ENCODE measurements around the gene RPL7A. TPM values are rescaled to one million over a fixed set of nuclear protein-coding genes. Genes with fewer than 3 reads are reported as not detected.
A peak's percentile ranks its signal among the peaks of the same experiment; 100 is the strongest.

Gene RPL7A
- total and polyA plus RNA-seq, 2 of the 13 experiments (the other 11 are each of a cell fraction or from before 2014, with no cell fraction given), result 2,401 to 2,938 TPM

DNA sequence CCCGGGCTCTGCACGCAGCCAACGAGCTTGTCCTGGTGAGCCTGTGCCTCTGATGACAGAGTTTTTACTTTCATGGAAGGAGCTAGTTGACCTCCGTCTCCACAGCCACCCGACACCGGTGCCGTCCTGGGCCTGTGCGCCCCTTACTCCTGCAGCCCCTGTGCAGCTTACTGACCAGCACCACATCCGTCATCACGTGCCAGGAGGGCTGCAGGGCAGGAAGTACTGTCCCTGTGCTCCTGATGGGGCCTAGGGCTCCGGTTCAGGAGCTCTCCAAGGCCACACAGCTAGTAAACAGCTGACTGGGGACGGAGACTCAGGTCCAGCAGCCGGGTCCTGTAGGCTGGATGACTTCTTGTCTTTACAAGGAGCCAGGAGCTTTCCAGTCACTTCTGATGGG, 38.3 kb downstream of the RPL7A start (continued):
- TF ChIP-seq TARDBP (CRISPR knock-in tag; IDR thresholded peaks at IDR 0.05), result peak; percentile 41; the same call in 1 of the 2 replicates
- peak; percentile 81 for TF ChIP-seq ZNF768 (CRISPR knock-in tag; IDR thresholded peaks at IDR 0.05)
- TF ChIP-seq ZNF891 (CRISPR knock-in tag; IDR thresholded peaks at IDR 0.05), result no peak
- TF ChIP-seq AGO1 (IDR thresholded peaks at IDR 0.05; ENCODE audit: low read depth, low read length, poor library complexity, severe bottlenecking), result no peak
- no peak for TF ChIP-seq ZBTB21 (CRISPR knock-in tag; IDR thresholded peaks at IDR 0.05)
- TF ChIP-seq AGO2 (optimal IDR thresholded peaks at IDR 0.05; ENCODE audit: low read depth, low read length), result no peak
- TF ChIP-seq RAD21 (CRISPR knock-in tag; IDR thresholded peaks at IDR 0.05), result no peak
- 0 out of 2 replicates have a peak, but pooled peaks have one; percentile 31 for TF ChIP-seq ZFP1 (CRISPR knock-in tag; IDR thresholded peaks at IDR 0.05)
- TF ChIP-seq ZNF563 (CRISPR knock-in tag; IDR thresholded peaks at IDR 0.05), result peak; percentile 61; the same call in 1 of the 2 replicates
- TF ChIP-seq ZKSCAN8 (CRISPR knock-in tag; IDR thresholded peaks at IDR 0.05; ENCODE audit: borderline replicate concordance), result no peak
- no peak for TF ChIP-seq ARNT (IDR thresholded peaks at IDR 0.05)
- TF ChIP-seq ZNF850 (CRISPR knock-in tag; conservative IDR thresholded peaks at IDR 0.05), result no peak
- no peak for TF ChIP-seq JDP2 (CRISPR knock-in tag; IDR thresholded peaks at IDR 0.05; ENCODE audit: borderline replicate concordance)
- TF ChIP-seq SP4 (CRISPR knock-in tag; IDR thresholded peaks at IDR 0.05), result 0 out of 2 replicates have a peak, but pooled peaks have one; percentile 21
- peak; percentile 75 for TF ChIP-seq GATAD2A (CRISPR knock-in tag; IDR thresholded peaks at IDR 0.05)
- TF ChIP-seq HDAC1 (CRISPR knock-in tag; IDR thresholded peaks at IDR 0.05), result peak; percentile 65
- peak; percentile 76; the same call in 1 of the 2 replicates for TF ChIP-seq ZFP90 (CRISPR knock-in tag; IDR thresholded peaks at IDR 0.05; ENCODE audit: borderline replicate concordance)
- no peak for TF ChIP-seq ZNF83 (CRISPR knock-in tag; IDR thresholded peaks at IDR 0.05; ENCODE audit: borderline replicate concordance)
- TF ChIP-seq IKZF4 (CRISPR knock-in tag; IDR thresholded peaks at IDR 0.05; ENCODE audit: borderline replicate concordance, low read depth, not compliant biosample characterization), result no peak
- no peak for TF ChIP-seq ZNF558 (CRISPR knock-in tag; IDR thresholded peaks at IDR 0.05; ENCODE audit: borderline replicate concordance)
- no peak for TF ChIP-seq REXO4 (CRISPR knock-in tag; IDR thresholded peaks at IDR 0.05; ENCODE audit: borderline replicate concordance)
- TF ChIP-seq ZNF552 (CRISPR knock-in tag; IDR thresholded peaks at IDR 0.05; ENCODE audit: borderline replicate concordance), result no peak
- no peak for TF ChIP-seq SIX1 (CRISPR knock-in tag; IDR thresholded peaks at IDR 0.05; ENCODE audit: borderline replicate concordance)
- TF ChIP-seq ZNF709 (CRISPR knock-in tag; IDR thresholded peaks at IDR 0.05), result peak; percentile 31; the same call in 1 of the 2 replicates
- TF ChIP-seq, protein P1, sequence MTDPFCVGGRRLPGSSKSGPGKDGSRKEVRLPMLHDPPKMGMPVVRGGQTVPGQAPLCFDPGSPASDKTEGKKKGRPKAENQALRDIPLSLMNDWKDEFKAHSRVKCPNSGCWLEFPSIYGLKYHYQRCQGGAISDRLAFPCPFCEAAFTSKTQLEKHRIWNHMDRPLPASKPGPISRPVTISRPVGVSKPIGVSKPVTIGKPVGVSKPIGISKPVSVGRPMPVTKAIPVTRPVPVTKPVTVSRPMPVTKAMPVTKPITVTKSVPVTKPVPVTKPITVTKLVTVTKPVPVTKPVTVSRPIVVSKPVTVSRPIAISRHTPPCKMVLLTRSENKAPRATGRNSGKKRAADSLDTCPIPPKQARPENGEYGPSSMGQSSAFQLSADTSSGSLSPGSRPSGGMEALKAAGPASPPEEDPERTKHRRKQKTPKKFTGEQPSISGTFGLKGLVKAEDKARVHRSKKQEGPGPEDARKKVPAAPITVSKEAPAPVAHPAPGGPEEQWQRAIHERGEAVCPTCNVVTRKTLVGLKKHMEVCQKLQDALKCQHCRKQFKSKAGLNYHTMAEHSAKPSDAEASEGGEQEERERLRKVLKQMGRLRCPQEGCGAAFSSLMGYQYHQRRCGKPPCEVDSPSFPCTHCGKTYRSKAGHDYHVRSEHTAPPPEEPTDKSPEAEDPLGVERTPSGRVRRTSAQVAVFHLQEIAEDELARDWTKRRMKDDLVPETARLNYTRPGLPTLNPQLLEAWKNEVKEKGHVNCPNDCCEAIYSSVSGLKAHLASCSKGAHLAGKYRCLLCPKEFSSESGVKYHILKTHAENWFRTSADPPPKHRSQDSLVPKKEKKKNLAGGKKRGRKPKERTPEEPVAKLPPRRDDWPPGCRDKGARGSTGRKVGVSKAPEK (CRISPR knock-in tag; IDR thresholded peaks at IDR 0.05; ENCODE audit: borderline replicate concordance), result no peak
- TF ChIP-seq HOXA3 (CRISPR knock-in tag; IDR thresholded peaks at IDR 0.05), result peak; percentile 72
- no peak for TF ChIP-seq NR2F6 (IDR thresholded peaks at IDR 0.05)
- peak; percentile 33; the same call in 1 of the 2 replicates for TF ChIP-seq NR2F6 (CRISPR knock-in tag; IDR thresholded peaks at IDR 0.05)
- no peak for TF ChIP-seq ZNF496 (CRISPR knock-in tag; IDR thresholded peaks at IDR 0.05; ENCODE audit: insufficient replicate concordance)
- TF ChIP-seq, protein P2, sequence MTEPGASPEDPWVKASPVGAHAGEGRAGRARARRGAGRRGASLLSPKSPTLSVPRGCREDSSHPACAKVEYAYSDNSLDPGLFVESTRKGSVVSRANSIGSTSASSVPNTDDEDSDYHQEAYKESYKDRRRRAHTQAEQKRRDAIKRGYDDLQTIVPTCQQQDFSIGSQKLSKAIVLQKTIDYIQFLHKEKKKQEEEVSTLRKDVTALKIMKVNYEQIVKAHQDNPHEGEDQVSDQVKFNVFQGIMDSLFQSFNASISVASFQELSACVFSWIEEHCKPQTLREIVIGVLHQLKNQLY (CRISPR knock-in tag; IDR thresholded peaks at IDR 0.05), result peak; percentile 85
- no peak; the same call in 1 of the 2 replicates for TF ChIP-seq ZSCAN9 (CRISPR knock-in tag; IDR thresholded peaks at IDR 0.05; ENCODE audit: borderline replicate concordance)

Data from HepG2 (cell line).